T-helper 22 cell (primary cell): ENCODE results near the gene SH2D1B.
"Not testable (repeated sequence)": the region's sequence is repeated elsewhere in the genome, so short reads cannot be mapped to it uniquely, and the experiment has no call there.

Source experiments
- DNase-seq: peaks from one replicate; pipeline ENCODE4 v3.0.0-alpha.2; 2020; ENCODE audit warnings: low read depth

The SH2D1B gene

GRCh38 chr1:162361349-162361748 lies 50.6 kb downstream of the SH2D1B start:
- no peak for DNase-seq

GRCh38 chr1:162360874-162361260 lies 51.1 kb downstream of the SH2D1B start:
- no peak for DNase-seq

- no peak for DNase-seq
These were observed 51.6 kb downstream of the SH2D1B start for GRCh38 chr1:162360237-162360873.

GRCh38 chr1:162359523-162360236 lies 52.3 kb downstream of the SH2D1B start:
- no peak for DNase-seq

GRCh38 chr1:162358928-162359327 lies 53.0 kb downstream of the SH2D1B start:
- DNase-seq: no peak

- DNase-seq: no peak
These were observed 54.2 kb downstream of the SH2D1B start for GRCh38 chr1:162357681-162358266.

GRCh38 chr1:162353702-162354101 lies 58.2 kb downstream of the SH2D1B start:
- DNase-seq: no peak

GRCh38 chr1:162353078-162353477 lies 58.9 kb downstream of the SH2D1B start:
- DNase-seq: no peak

GRCh38 chr1:162351874-162352273 lies 60.1 kb downstream of the SH2D1B start:
- not testable (repeated sequence) for DNase-seq

- no peak for DNase-seq
These were observed 60.6 kb downstream of the SH2D1B start for GRCh38 chr1:162351246-162351842.

GRCh38 chr1:162349635-162350330 lies 62.2 kb downstream of the SH2D1B start:
- no peak for DNase-seq

- no peak for DNase-seq
These were observed 64.7 kb downstream of the SH2D1B start for GRCh38 chr1:162347281-162347680.
